ENCODE data around the gene MAGEB10.

The MAGEB10 gene

GRCh38 chrX:27842859-27843258 is 35.1 kb downstream of the MAGEB10 start:
- no peak for DNase-seq (ENCODE audit: low read depth)
- TF ChIP-seq MYC (IDR thresholded peaks at IDR 0.05; ENCODE audit: low read depth, low read length) (no peak), MAX (IDR thresholded peaks at IDR 0.05; ENCODE audit: low read depth, low read length) (no peak), POLR2A (IDR thresholded peaks at IDR 0.05; ENCODE audit: extremely low read depth, insufficient read length) (no peak)
- TF ChIP-seq, protein P1, sequence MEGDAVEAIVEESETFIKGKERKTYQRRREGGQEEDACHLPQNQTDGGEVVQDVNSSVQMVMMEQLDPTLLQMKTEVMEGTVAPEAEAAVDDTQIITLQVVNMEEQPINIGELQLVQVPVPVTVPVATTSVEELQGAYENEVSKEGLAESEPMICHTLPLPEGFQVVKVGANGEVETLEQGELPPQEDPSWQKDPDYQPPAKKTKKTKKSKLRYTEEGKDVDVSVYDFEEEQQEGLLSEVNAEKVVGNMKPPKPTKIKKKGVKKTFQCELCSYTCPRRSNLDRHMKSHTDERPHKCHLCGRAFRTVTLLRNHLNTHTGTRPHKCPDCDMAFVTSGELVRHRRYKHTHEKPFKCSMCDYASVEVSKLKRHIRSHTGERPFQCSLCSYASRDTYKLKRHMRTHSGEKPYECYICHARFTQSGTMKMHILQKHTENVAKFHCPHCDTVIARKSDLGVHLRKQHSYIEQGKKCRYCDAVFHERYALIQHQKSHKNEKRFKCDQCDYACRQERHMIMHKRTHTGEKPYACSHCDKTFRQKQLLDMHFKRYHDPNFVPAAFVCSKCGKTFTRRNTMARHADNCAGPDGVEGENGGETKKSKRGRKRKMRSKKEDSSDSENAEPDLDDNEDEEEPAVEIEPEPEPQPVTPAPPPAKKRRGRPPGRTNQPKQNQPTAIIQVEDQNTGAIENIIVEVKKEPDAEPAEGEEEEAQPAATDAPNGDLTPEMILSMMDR (IDR thresholded peaks at IDR 0.05; ENCODE audit: low read depth, low read length) = no peak
- no peak overlapping the region for H3K4me3 ChIP-seq (ENCODE audit: low read depth, low read length)

DNA sequence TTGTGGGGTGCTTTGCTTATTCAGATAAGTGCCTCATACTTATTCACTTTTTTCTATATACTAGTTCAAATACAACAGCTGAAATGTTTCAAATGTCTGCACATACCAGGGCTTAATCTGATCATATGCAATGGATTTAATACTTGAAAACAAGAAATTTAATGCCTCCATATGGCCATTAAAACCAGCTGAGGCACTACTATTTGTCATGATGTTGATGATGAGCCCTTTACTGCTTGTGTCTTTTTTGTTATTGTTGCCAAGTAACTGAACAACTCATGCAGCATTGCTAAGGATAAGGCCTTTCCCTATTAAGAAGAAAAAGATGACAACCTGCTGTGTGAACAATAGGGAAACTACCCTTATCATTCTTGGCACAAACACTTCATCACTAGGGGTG is 52.5 kb downstream of the MAGEB10 start:
- H3K4me3 ChIP-seq (ENCODE audit: low read depth, low read length) = no peak overlapping the region
- TF ChIP-seq POLR2A (IDR thresholded peaks at IDR 0.05; ENCODE audit: extremely low read depth, insufficient read length) (no peak), MAX (IDR thresholded peaks at IDR 0.05; ENCODE audit: low read depth, low read length) (no peak), MYC (IDR thresholded peaks at IDR 0.05; ENCODE audit: low read depth, low read length) (no peak)
- TF ChIP-seq, protein P1 (IDR thresholded peaks at IDR 0.05; ENCODE audit: low read depth, low read length) = no peak
- DNase-seq (ENCODE audit: low read depth) = no peak

- TF ChIP-seq MYC (IDR thresholded peaks at IDR 0.05; ENCODE audit: low read depth, low read length) (no peak), POLR2A (IDR thresholded peaks at IDR 0.05; ENCODE audit: extremely low read depth, insufficient read length) (no peak), MAX (IDR thresholded peaks at IDR 0.05; ENCODE audit: low read depth, low read length) (no peak)
- TF ChIP-seq, protein P1 (IDR thresholded peaks at IDR 0.05; ENCODE audit: low read depth, low read length) = no peak
- DNase-seq (ENCODE audit: low read depth) = no peak
Measured at GRCh38 chrX:27863809-27864208, 56.0 kb downstream of the MAGEB10 start.

More at GRCh38 chrX:27863809-27864208, 56.0 kb downstream of the MAGEB10 start:
- H3K4me3 ChIP-seq (ENCODE audit: low read depth, low read length) = no peak overlapping the region
